CD4-positive, alpha-beta T cell treated with Interferon gamma for 1 hour (primary cell): ENCODE data around the gene GAS7.
"Not testable (repeated sequence)": the region's sequence is repeated elsewhere in the genome, so short reads cannot be mapped to it uniquely, and the experiment has no call there.

ENCODE experiments used
- DNase-seq: peaks from one replicate; pipeline ENCODE4 v3.0.0-alpha.2; 2020

GAS7 gene

DNA sequence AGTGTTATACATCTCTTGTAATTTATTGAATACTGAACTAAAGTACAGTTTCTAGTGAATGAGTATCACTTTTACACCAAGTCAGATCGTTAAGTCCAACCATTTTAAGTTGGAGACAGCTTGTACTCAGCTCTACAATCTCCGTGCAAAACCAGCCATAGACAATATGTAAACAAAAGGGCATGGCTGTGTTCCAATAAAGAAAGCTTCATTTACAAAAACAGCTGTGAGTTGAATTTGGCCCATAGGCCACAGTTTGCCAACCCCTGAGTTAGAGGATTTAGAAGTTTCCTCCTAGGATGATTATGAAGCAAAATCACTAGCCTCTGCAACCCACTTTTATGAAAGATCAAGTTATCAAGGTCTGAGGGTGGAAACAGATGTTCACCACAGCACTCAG is 187.7 kb downstream of the GAS7 start:
- no peak for DNase-seq

- no peak for DNase-seq
These were observed 194.7 kb downstream of the GAS7 start for GRCh38 chr17:10003705-10004104.

DNA sequence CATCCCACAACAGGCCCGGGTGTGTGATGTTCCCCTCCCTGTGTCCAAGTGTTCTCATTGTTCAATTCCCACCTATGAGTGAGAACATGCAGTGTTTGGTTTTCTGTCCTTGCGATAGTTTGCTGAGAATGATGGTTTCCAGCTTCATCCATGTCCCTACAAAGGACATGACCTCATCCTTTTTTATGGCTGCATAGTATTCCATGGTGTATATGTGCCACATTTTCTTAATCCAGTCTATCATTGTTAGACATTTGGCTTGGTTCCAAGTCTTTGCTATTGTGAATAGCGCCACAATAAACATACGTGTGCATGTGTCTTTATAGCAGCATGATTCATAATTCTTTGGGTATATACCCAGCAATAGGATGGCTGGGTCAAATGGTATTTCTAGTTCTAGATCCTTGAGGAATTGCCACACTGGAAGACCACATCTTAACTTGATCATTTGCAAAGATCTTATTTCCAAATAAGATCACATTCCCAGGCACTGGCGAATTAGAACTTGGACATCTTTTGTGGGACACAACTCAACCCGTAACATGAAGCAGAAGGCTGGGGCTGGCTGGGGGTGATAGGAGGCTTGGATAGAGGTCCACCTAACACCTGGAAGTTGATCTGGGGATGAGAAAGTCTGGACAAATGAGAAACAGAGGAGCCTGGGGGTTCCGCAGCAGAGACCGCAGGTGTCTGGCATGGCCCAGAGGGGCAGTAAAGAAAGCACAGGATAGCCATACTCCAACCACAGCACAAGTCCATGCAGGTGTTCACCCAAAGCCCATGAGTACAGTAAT is 195.6 kb downstream of the GAS7 start:
- not testable (repeated sequence) for DNase-seq

- no peak for DNase-seq
These were observed 197.0 kb downstream of the GAS7 start for GRCh38 chr17:10001306-10001873.

DNA sequence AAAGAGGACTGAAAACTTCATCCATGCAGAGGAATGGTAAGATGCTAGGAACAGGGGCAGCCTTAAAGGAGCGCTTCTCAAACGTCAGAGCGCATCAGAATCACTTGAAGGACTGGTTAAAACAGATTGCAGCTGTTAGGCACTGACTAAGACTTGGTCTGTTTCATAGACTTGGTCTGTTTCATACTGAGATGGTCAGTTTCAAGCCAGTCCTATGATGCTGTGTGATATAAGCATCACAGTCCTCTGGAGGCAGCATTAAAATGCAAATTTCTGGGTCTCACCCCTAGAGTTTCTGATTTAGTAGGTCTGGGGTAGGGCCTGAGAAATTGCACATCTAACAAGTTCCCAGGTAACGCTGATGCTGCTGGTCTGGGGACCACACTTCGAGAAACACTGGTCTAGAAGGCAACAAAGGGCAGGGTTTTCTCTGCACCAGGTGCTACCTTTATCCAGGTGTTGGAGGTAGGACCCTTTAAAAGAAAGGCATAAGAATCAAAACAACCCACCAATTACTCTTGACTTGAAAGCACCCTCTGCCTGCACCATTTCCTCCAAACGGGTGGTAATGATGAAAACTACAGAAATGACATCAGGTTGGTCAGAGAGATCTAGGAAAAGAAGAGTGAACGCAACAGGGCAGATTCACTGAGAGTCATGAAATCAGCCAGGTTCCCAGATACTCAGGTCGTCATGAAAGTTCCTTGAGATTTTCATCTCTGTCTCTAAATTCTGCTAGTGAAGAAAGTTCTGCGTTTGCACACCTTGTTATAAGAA is 198.3 kb downstream of the GAS7 start:
- no peak for DNase-seq

DNA sequence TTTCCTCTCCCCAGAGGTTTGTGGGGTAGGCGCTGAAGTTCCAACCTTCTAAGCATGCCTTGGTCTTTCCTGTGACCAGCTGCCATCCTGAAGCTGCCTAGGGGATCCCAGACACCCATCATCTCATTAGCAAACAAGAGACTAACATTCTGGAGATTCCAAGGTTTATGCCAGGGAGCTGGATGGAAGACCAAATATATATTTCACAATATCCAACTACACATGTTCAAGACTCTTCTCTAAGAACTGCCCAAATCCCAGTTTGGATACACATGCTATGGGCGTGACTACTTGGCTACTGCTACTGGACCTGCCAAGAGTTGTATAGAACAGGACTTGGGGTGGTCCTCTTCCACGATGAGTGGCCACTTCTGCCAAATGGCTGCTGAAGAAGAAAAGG is 200.3 kb downstream of the GAS7 start:
- no peak for DNase-seq

DNA sequence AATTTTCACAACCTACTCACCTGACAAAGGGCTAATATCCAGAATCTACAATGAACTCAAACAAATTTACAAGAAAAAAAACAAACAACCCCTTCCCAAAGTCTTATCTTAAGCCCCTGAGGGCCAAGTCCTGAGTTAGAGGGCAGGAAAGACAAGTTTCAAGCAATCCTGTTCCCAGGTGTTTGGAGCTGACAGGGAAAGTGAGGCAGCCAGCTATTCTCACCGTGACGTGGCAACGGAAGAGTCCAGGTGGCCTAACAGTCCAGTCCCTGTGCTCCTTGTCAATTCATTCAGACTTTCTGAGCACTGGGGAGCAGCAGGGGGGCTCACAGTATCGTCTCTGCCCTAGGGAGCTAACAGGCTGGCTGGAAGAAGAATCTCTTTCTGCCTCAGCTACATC is 203.6 kb downstream of the GAS7 start:
- DNase-seq, result no peak

DNA sequence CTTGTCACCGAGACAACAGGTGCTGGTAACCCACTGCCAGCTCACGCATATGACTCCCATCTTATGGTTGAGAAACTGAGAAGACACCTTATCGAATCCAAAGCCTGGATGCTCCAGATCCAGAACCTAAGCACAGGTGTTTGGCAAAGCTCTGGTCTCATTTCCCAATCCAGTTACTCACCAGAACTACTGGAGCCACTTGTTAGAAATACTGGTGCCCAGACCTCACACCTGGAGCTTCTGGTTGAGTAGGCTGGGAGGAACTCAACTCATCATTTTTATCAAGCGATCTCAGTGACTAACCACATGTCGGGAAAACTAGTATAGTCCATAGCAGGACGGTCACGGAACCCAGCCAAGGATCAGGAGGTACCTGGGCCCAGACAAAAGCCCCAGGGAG is 206.6 kb downstream of the GAS7 start:
- DNase-seq, result no peak

- no peak for DNase-seq
These were observed 207.1 kb downstream of the GAS7 start for GRCh38 chr17:9991351-9991750.

DNA sequence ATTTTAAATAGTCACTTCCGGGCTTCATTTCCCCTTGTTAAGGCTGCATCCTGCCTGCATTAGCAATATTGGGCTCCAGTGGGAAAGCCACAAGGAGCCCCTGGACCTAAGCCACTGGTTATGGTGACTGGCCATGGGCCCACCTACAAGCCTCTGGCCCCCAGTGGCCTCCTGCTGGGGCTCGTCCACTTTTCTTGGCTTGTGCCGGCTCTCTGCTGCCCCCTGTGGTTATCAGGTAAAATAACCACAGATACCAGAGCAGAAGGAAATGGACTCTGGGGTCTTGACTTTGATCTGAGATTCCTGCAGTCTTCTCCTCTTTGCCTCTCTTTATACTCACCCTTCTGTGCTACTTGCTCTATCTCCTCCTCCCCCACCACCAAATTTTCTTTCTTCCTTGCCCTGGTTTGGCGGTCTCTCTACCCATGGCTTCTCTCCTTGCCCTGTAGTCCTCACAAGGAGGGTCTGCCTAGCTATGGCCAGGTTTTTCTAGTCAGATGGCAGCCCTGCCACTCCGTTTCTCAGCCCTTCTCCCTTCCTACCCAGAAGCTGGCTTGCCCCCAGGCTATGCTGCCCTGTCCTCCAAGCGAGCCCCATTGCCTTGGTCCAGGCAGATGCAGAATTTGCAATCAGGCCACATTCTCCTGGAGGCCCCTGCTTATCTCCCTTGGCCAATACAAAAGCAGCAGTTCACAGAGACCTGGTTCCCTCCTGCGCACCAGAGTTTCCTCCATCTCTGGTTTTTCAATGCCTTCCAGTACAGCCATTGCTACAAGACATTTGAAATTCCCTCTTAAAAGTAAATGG is 210.4 kb downstream of the GAS7 start:
- DNase-seq, result peak; percentile 22

GRCh38 chr17:9986754-9987382 is 211.5 kb downstream of the GAS7 start:
- no peak for DNase-seq

DNA sequence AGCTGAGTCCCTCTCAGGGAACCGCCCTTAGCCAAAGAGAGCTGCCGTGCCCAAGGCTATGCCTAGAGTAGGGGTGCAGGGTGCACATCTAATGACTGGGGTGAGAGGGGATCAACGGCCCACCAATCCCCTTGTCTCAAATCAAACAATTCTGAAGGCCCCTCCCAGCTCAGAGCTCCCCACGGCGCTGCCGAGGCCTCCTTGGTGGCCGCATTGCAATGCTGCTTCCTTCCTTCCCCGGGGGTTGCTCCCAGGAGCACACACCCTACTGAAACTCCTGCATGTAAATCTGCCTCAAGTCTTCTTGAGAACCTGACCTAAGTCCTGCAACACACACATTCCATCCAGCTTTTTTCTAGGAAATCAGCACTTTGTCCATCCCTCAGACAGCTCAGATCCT is 212.8 kb downstream of the GAS7 start:
- DNase-seq, result no peak

- no peak for DNase-seq
These were observed 213.6 kb downstream of the GAS7 start for GRCh38 chr17:9984768-9985167.

GRCh38 chr17:9982159-9982558 is 216.2 kb downstream of the GAS7 start:
- no peak for DNase-seq

GRCh38 chr17:9981344-9981915 is 217.0 kb downstream of the GAS7 start:
- DNase-seq, result no peak

DNA sequence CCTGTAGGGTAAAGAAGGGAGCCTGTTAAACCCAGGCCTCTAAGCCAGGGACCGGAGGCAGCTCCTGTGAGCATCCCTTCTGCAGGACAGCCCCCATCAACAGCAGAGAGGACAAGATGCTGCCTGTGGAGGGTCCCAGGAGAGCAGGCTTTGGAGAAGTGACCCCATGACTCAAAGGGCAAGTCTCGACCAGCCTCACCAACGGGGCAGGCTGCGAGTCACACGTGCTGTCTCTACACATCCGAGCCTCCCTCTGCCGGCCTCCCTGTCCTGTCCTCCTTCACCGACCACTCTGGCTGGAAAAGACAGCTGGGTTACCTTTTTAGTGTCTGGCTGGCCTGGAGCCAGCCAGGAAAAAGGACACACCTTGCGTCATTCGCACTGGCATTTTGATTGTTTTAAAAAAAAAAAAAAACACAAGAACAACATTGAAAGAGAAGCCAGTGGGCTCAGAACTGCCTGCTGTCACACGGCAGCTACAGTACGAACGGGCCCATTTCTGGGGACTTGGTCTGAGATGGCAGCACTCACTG is 218.9 kb downstream of the GAS7 start:
- DNase-seq, result no peak

DNA sequence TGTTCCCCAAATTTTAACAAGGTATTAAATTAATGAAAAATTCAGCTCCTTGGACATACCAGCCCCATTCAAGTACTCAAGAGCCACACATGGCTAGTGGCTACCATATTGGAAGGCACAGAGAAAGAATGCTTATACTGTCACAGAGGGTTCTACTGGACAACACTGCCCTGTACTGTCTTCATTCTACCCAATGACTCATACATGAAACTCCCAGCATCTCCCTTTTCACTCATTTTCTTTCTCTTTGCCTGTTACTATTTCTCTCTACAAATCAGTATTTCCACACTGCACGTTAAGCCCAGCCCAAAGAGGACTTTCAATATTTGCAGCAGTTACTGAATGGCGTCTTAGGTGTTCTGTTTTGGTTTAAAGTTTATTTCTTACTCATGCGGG is 221.2 kb downstream of the GAS7 start:
- DNase-seq, result no peak

GRCh38 chr17:9976283-9977179 is 221.9 kb downstream of the GAS7 start:
- DNase-seq, result no peak

- no peak for DNase-seq
These were observed 223.7 kb downstream of the GAS7 start for GRCh38 chr17:9974448-9975381.
